Cerebellar nuclear complex (tissue), 1 donor: ENCODE data around the gene SLC35E3.

ENCODE experiments used
- DNase-seq, 2 experiments: peaks; one replicate each; lab custom pipeline; 2025; lab: John Stamatoyannopoulos, UW

Gene SLC35E3

DNA sequence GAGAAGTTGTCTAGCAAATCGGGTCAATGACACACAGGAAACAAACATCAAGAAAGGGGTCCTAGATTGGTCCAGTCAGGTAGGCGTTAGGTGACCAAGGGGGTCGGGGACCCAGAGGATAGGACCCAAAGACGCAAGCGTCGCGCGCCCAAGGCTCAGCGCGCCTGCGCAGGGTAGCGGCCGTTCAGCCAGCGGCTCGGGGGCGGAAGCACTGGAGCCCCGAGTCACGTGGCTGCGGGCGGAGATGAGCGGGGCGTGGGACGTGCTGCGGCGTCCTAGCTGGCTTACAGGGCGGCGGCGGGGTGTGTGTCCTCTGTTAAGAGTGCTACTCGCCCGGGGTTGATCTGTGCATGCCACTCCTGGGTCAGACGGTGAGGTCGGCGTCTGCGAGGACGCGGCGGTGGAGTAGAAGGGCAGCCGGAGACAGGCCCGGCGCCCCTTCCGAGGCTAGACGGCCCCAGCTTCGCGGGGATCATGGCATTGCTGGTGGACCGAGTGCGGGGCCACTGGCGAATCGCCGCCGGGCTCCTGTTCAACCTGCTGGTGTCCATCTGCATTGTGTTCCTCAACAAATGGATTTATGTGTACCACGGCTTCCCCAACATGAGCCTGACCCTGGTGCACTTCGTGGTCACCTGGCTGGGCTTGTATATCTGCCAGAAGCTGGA, at the start of gene SLC35E3:
Gene SLC35E3, plus strand, starts transcription at position 273 of the 668 bp plus-strand sequence. Its CDS starts 202 bp downstream, at position 475.
- DNase-seq: peak; percentile 68 to 79

DNA sequence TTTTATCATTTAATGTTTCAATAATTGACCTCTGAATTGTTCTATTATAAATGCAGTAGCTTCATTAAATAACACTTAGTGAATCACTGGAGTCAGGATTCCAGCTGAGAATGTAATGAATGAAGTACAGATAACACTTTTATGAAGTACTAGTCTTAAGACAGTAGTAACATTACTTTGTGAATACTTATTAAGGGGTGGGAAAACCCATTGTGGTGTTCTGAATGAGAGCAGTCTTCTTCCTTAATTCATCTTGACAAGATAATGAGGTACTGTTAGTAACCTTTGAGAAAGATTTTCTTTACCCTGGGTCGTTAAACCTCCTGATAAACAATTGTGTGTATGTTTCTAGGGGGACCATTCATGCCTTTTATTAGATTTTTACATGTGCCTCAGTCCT, 46.5 kb upstream of the SLC35E3 start:
- DNase-seq: no peak

DNA sequence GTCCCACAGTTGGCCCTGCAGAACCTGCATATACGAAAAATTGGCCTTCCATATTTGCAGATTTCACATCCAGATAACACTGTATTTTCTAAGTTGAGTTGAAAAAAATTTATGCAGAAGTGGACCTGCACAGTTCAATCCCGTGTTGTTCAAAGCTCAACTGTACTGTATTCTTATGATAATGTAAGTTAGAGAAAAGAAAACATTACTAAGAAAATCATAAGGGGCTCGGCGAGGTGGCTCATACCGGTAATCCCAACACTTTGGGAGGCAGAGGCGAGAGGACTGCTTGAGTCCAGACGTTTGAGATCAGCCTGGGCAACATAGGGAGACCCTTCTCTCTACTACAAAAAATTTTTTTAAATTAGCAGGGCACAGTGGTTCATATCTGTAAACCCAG, 18.2 kb upstream of the SLC35E3 start:
- DNase-seq: no peak

DNA sequence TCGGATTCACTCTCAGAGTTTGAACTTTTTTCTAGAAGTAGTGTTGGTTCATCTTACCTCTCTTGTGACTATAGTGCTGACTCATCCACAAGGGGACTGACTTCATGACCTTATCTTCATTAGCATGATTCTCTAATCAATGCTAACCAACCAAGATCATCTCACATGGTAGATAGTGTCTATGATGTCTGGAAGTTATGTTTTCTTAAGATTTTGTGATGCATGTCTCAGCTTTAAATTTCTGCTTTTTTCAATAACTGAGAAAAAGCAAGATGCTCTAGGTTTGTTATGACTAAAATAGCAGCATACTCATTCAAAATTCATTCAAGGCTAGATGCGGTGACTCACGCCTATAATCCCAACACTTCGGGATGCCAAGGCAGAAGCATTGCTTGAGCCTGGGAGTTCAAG, 12.3 kb upstream of the SLC35E3 start:
- no peak for DNase-seq

DNA sequence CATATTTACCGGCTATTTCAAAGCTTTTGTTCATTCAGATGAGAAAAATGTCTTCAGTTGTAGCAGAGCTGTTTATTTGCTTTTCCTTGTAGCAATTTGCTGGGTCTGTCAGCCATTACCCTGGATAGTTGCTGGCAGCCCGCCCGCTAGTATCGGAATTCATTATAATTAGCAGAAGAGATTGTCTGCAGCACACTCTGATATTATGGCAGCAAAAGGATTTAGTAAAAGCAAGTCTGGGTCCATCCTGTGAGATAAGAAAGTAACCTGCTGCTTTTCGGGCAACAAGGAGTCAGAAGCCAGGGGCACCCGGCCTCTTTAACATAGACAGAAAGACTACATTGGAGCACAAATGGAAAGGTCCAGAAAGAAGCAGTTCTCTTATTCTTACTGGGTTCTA, 6.1 kb upstream of the SLC35E3 start:
- DNase-seq: no peak

DNA sequence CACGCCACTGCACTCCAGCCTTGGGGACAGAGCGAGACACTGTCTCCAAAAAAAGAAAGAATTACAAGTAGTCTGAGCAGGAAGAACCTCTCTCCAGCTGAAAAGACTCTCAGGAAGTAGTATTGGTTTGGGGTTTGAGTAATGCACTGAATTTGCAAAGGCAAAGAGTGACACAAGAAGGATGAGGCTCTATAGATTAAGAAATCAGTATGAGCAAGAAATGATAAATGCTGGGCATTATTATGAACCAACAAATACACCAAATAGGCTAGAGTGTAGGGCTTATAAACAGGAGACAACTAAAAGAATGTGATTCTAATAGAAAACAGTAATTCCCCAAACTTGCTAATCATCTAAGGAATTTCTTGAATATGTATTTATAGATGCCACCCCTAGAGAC, 2.6 kb upstream of the SLC35E3 start:
- no peak for DNase-seq

DNA sequence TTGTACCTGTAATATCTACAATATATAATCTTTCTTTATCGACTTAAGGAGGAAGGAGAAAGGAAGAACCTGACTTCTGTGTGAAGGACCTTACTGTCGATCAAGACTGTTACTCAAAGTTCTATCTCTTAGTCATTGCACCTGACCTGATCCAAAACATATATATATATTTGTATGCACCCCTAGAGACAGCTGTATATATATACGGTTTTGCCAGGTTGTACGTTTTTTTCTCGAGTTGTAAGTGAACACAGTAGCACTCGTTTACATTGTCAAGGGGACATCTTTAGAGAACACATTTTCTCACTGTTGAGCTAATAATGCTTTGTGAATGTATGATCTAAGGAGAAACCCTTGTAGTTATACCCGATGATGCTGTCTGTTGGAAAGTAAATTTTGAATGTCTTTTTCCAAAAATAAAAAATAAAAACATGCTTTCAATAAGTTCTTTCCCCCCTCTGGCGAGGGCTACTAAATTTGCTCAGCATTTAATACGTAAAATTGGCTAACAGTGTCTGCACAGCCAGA, 536 bp upstream of the SLC35E3 start:
- no peak for DNase-seq

DNA sequence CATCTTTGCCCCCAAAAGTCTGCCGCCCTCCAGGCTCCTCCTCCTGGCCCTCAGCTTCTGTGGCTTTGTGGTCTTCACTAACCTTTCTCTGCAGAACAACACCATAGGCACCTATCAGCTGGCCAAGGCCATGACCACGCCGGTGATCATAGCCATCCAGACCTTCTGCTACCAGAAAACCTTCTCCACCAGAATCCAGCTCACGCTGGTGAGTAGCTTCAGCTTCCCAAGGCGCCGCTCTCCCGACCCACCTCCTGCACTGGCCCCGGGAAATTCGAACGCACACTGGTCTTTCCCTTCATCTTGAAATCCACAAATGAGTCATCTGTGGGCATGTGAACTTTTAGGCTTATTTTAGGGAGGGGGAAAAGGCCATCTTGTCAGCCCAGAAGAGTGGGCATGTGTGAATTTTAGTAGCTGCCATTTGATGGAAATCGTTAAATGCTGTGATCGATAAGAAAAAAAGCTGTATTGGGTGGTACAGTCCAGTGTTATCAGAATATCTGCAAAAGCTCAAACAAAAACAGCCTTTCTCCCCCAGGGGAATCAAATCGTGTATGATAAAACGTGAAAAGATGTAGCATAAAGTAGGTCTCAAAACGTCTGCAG, 700 bp downstream of the SLC35E3 start:
- DNase-seq: peak in 1 of 2 experiments; percentile 11

DNA sequence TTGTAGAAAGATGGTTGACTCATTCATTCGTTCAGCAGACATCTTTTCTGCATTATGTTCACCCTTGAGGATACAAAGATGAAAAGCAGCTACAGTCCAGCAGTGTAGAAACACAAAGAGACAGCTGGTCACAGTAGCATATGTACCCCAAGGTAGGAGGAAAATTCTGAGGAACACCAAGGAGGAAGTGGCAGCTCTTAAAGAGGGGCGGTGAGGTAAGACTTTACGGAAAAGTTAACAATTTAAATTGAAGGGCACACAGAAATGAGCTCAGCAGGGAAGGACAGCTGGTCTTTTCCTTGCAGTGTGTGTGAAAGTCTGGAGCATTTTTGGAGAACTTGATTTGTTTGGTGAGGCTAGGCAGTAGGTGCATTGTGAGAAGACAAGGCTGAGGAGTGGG, 3.5 kb downstream of the SLC35E3 start:
- no peak for DNase-seq

DNA sequence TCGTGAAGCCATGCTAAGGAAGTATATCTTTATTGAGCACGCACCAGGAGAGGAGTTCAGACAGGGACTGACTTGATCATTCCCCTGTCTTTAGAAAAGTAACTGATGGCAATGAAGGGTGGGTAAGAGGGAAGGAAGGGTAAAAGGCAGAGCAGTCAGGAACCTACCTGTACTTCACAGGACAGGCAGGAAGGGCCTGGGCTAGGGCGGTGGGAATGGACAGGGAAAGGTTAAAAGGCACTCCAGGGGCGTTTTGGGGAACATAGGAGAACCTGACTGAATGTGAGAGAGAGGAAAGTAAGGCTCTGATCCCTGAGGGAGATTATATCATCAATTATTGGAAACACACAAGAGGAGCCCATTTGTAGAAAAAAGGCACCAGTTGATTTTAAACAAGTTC, 3.9 kb downstream of the SLC35E3 start:
- no peak for DNase-seq

DNA sequence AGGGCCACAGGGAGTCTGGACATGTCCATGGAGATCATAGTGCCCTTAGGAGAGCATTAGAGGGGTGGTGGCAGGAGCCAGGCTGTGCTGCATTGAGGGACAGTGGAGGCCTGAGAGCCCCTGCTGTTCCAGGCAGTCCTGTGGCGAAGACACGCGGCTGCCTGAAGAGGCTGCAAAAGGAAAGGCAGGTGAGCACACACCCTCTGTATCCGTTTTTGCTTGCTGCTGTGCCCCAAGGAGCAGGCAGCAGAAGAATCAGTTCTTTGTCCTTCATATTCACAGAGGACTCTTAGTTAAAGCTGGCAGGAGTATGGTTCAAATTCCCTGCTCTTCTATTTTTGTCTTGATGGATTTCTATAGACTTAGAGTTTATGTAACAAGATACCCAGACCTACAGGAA, 4.5 kb downstream of the SLC35E3 start:
- no peak for DNase-seq

DNA sequence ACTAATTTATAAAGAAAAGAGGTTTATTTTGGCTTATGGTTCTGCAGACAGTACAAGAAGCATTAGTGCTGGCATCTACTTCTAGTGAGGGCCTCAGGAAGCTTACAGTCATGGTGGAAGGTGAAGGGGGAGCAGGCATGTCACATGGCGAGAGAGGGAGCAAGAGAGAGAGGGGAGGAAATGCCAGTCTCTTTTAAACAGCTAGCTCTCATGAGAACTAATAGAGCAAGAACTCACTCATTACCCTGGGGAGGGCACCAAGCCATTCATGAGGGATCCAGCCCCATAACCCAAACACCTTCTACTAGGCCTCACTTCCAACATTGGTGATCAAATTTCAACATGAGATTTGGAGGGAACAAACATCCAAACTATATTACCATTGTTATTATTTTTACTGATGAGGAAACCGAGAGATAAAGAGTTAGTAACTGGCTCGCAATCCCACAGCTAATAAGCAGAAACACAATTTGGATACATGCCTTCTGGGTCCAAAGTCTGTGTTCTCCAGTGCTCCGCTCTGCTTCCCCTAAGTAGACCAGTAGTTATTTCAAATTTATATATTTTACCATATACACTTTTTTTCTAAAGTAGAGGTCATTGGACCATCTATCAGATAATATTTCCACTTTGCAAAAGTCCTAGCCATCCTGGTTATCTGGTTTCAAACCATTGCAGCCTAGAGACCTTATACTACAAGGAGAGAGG, 9.7 kb downstream of the SLC35E3 start:
- DNase-seq: no peak

DNA sequence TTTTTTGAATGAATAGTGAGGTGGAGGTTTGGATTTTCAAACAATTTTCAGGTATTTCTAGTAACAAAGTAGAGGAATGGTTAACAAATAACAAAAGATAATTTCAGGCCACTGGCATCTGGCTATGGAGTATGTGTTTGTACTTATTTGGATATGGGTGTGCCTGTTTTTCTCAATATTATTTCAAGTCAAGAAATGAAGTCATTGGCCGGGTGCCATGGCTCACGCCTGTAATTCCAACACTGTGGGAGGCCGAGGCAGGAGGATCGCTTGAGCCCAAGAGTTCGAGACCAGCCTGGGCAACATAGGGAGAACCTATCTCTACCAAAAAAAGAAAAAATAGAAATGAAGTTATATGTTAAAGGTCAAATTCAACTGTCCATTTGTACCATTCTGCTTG, 13.9 kb downstream of the SLC35E3 start:
- DNase-seq: no peak

DNA sequence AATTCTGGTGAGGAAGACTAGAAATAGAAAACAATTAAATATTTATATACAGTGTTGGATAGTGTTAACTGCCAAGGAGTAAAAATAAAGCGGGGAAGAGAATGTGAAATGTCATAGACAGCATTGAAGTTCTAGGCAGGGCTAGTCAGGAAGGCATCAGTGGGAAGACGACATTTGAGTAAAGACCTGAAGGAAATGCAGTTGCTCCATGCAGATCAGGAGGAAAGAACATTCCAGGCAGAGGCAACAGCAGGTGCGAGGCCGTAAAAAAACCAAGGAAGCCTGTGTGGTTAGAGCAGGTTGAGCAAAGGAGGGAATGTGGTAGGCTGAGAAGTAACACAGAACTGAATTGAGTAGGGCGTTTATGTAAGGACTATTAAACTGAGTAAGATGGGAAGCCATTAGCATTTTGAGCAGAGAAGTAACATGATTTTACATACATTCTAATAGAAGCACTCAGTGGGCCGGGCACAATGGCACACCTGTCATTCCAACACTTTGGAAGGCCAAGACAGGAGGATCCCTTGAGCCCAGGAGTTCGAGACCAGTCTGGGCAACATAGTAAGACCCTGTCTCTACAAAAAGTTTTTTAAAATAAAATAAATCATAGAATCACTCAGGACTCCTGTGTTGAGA, 14.9 kb downstream of the SLC35E3 start:
- DNase-seq: no peak

DNA sequence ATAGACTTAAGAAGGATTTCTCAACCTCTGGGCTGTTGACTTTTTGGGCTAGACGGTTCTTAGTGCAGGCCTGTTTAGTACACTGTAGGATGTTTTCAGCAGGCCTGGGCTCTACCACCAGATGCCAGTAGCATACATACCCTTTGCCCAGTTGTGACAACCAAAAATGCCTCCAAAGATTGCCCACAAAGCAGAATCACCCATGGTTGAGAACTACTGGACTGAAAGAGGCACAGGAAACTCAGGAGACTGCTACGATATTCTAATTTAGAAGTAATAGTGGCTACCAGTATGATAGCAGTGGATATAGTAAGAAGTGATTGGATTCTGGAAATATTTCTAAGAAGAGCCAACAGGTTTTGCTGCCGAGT, 15.5 kb downstream of the SLC35E3 start:
- DNase-seq: no peak

DNA sequence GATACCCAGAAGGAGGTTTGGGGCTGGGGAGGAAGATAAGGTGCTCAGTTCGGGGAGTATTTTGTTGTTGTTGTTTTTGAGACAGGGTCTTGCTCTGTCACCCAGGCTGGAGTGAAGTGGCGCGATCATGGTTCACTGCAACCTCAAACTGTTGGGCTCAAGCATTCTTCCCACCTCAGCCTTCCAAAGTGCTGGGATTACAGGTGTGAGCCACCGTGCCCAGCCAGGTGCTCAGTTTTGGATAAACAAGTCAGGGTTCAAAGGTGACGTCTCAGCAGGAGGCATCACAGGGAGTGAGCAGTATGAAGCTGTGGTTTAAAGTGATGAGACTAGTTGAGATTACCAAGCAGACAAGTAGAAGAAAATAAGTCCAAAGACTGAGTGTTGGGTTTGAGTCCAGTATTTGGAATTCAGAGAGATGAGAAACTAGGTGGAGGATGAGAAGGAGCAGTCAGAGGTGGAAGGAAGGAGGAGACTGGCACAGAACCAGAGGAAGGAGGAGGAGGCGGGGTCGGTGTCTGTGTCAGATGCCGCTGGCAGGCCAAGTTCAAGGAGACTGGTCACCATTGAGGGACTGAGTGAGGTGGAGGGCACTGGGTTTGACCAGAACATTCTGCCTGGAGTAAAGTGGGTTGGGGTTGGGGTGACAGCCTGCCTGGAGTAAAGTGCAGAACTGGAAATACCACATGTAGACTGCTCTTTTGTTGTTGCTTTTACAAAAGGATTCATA, 16.1 kb downstream of the SLC35E3 start:
- DNase-seq: no peak

DNA sequence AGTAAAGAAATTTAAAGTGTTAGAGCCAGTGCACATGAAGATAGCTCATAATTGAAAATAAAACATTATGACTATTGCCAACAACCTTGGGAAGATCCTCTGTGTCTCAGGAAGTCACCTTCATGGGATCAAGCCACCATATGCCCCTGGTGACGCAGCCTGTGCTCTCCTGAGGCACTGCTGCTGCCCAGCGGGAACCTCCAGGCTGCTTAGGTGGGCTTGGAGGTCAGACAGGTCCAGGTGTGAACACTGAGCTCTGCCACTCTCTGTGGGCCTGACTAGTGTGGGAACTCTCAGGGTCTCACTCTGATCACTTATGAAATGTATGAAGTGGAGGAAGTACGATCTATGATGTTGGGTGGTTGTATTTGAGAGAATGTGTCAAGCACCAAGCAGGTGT, 16.7 kb downstream of the SLC35E3 start:
- no peak for DNase-seq

DNA sequence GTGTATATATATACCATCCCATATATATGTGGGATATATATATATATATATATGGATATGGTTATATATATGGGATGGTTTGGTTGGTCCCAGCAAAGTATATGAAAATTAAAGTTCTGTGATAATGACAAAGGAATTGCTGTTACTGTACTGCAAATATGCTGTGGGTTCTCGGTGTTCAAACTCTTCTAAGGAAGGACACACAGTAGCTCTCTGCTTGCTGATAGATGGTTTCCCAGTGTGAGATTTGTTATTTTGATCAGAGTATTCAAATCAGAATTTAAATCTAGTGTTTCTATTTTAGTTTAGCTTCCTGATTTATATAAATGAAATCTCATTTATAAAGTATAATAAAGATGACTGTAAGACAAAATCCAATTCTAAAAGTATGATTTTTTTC, 19.7 kb downstream of the SLC35E3 start:
- no peak for DNase-seq

DNA sequence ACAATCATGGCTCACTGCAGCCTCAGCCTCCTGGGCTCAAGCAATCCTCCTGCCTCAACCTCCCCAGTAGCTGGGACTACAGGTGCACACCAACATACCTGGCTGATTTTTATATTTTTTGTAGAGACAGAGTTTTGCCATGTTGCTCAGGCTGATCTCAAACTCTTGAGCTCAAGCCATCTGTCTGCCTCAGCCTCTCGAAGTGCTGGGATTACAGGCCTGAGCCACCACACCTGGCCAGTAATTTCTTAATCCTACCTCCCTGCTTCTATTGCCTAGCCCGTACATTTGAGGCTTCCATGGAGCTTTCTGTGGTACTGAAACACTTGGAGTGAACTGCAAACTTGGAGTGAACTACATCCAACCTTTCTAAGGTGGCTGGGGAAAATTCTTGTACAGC, 20.7 kb downstream of the SLC35E3 start:
- no peak for DNase-seq

DNA sequence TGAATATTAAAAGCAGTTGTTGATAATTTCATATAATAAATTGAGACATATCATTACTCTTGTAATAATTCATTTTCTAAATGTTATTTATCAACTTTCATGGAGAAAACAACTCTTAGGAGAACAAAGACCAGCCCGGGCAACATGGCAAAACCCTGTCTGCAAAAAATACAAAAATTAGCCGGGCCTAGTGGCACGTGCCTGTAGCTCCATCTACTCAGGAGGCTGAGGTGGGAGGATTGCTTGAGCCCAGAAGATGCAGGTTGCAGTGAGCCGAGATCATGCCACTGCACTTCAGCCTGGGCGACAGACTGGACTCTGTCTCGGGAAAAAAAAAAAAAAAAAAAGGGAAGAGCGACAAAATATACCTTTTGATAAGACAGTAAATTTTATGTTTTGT, 21.2 kb downstream of the SLC35E3 start:
- DNase-seq: no peak

DNA sequence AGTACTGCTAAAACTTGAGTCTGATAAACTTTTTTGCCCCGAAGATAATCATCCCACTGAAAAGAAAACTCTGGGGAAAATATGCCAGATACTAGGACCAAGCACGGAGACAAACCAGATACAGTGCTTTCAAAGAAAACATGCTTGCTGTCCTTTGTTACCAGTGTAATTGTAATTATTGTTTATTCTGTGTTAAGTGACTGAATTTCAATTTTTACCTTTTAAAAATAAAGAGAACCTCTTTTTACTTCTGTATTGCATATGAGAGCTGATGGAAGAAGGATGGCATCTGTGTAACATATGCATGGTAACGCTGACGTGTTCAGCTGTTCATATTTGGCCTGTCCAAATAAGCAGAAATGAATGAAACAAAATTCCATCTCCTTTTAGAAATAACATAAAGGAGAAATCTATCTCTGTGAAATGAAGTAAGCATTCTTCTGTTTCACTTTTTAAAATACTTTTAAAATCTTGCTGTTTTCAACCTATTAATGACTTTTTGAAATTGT, 22.5 kb downstream of the SLC35E3 start:
- no peak for DNase-seq

DNA sequence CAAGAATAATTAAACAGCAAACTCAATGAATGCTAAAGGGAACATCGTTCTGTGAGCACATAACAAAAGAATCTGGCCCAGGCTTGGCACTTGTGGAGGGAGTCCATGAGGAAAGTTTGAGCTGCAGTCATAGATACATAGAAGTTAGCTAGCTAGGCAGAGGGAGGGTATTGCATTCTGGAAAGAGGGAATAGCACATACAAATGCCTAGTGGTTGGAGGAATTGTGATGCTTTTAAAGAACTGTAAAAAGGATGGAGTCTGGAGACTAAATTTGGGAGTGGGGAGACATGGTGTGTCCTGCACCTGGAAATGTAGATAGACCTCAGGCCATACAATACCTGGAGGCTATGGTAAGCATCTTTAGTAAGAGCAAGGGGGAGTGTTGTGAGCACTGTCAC, 24.0 kb downstream of the SLC35E3 start:
- no peak for DNase-seq
